NCI-H748 treated with DMSO at 0.1 percent for 48 hours (cell line): Measurements from ENCODE around the gene EIF1AD.
"Not testable (repeated sequence)": the region's sequence is repeated elsewhere in the genome, so short reads cannot be mapped to it uniquely, and the experiment has no call there.

ENCODE experiments used
- DNase-seq: peaks from one replicate; lab custom pipeline; 2025; lab: John Stamatoyannopoulos, UW

Gene EIF1AD

DNA sequence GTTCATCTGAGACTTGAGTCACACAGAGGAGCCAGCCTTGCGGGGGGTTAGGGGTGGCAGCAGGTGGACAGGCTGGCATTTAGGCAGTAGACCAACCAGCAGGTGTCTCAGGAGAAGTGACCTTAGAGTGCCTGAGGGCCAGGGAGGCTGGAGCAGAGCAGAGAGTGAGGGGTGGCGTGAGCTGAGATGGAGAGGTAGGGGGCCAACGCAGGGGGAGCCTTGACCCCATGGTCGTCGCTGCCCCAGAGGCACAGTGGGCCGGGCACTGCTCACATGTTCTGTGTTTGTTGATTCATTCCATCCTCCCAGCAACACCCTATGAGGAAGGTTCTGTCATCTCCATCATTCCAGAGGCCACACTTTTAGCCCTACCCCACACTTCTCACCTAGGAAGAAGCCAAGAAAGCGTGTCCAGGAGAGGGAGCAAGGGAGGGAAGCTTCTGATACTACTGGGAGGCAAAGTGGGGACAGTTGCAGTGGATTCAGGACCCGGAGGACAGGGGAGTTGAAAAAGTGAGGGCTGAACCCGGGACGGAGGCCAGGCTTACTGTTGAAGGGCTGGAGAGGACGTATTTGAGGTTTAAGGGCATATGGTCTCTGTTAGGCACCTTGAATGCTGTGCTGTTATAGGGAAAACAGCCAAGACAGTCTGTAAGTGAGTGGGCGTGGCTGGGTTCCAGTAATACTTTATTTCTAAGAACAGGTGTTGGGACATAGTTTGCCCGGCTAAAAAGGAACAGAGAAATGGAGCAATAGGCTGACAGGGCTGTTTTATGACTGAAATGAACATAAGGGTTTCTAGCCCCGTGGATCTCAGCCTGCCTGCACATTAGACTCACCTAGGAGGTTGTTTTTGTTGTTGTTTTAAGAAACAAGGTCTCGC, 33.1 kb downstream of the EIF1AD start:
- DNase-seq: no peak

DNA sequence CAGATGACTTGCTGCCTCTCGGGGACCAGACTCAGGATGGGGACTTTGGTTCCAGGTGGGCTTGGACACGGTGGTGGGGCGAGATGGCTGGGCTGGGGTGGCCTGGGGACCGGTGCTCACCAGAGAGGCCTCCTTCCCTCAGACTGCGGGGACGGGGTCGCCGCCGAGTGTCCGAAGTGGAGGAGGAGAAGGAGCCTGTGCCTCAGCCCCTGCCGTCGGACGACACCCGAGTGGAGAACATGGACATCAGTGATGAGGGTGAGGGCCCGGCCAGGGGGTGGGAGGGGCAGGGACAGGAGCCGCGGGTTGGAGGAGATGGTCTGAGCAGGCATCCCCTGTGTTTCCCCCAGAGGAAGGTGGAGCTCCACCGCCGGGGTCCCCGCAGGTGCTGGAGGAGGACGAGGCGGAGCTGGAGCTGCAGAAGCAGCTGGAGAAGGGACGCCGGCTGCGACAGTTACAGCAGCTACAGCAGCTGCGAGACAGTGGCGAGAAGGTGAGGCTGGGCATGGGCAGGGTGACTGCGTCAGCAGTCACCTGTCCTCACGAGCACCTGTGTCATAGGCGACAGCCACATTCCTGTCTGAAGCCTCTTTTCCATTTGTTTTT, 34.5 kb downstream of the EIF1AD start:
- no peak for DNase-seq

DNA sequence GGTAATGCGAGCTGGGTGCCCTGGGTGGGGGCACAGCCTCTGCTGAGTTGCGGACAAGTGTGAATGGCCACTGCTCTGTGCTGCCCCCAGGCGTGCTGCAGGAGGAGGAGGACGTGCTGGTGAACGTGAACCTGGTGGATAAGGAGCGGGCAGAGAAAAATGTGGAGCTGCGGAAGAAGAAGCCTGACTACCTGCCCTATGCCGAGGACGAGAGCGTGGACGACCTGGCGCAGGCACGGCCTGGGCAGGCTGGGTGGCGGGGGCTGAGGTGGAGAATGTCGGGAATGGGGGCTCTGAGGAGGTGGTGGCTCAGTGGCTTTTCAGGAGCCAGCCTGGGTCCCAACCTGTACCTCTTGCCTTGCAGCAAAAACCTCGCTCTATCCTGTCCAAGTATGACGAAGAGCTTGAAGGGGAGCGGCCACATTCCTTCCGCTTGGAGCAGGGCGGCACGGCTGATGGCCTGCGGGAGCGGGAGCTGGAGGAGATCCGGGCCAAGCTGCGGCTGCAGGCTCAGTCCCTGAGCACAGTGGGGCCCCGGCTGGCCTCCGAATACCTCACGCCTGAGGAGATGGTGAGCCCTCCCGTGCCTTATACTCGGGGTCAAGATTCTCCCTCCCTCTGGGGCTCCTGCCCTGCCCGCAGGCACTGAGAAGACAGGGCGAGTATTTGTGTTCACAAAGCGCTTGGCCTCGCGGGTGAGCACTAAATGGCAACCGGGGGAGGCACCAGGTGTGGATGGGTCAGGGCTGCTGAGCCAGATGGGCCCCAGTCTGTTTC, 35.8 kb downstream of the EIF1AD start:
- no peak for DNase-seq

DNA sequence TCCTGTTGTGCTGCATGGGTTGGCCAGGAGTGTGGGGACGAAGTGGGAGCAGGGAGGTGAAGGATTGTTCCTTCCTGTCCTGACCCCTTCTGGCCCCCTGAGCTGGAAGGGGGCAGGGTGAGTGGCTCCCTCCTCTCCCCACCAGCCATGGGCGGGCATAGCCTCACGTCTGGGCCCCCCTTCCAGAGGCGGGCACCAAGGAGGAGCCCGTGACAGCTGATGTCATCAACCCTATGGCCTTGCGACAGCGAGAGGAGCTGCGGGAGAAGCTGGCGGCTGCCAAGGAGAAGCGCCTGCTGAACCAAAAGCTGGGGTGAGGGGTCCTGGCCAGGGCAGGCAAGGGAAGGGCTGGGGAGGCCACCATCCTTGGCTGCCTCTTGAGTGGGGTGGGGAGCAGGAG, 37.1 kb downstream of the EIF1AD start:
- DNase-seq: no peak

DNA sequence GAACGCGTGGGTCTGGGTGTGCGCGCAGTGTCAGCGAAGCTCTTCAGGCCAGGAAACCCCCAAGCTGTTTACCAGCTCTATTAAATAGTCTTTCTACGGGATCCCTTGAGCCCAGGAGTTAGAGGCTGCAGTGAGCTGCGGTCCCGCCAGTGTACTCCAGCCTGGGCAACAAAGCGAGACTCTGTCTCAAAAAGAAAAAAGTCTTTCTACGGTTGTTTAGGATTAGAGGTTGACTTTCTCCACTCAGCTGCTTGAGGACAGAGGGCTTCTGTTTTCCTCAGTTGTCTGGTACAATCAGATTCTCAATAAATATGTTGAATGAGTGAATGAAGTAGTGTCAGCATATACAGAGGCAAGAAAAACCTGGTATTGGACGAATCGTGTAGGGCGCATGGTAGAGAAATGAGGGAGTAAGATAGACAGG, 39.8 kb downstream of the EIF1AD start:
- no peak for DNase-seq

DNA sequence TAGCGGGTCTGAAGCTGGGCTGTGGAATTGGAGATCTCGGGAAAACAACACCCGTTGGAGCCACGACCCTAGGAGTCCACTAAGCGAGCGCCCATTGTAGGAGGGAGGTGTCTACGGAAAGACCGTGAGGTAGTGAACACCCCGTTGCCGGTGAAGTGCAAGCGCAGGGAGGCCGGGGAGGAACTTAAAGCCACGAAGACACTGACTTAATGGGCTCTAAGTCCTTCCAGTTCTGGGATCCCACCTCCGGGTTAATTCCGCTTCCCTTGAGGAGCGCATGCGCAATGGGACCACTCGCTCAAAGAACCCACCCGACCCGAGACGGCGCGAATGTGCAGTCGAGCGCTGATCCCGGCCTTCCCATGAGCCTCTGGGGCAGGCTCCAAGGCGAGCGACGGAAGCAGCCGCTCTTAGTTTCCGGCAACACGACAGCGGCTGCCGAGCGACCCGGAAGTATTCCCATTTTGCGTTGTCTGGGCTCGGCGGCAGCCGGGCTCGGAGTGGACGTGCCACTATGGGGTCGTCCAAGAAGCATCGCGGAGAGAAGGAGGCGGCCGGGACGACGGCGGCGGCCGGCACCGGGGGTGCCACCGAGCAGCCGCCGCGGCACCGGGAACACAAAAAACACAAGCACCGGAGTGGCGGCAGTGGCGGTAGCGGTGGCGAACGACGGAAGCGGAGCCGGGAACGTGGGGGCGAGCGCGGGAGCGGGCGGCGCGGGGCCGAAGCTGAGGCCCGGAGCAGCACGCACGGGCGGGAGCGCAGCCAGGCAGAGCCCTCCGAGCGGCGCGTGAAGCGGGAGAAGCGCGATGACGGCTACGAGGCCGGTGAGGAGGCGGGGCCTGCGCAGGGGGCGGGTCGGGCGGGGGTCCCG, 40.5 kb downstream of the EIF1AD start, which contains the start of gene SART1:
SART1 (plus strand) TSS at position 468 of the 874 bp plus-strand sequence; CDS start at position 515, 47 bp downstream.
- DNase-seq: peak; percentile 96

DNA sequence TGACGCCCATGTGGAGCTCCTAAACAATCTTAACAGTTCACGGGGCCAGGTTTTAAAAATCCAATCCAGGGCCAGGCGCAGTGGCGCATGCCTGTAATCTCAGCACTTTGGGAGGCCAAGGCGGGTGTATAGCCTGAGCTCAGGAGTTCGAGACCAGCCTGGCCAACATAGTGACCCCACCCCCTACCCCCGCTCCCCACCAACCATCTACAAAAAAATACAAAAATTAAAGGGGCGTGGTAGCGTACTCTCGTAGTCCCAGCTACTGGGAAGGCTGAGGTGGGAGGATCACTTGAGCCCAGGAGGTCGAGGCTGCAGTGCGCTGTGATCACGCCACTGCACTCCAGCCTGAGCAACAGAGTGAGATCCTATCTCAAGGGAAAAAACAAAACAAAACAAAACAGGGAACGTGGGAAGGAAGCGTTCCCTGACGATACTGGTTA, 41.1 kb downstream of the EIF1AD start:
- no peak for DNase-seq

DNA sequence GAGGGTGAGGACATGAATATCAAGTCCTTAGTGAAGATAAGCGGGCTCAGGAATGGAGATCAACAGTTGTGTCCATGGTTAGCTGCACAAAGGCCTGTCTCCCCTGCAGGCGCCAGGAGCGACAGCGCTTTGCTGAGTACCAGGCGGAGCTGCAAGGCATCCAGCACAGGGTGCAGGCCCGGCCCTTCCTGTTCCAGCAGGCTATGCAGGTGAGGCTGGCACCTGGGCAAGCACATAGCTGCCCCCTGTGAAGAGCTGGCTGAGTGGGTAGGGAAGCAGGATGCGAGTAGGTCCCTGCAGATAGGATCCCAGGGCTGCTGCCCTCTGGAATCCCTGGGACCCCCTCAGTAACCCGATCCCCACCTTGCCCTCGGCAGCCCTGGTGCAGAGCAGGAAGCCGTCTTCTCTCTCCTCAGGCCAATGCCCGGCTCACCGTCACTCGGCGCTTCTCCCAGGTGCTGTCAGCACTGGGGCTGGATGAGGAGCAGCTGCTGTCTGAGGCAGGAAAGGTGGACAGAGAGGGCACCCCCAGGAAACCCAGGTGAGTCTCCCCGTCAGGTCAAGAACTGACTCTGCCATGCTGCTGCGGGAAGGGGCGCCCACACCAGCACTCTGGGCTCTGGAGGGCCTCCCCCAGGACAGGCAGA, 43.1 kb downstream of the EIF1AD start:
- no peak for DNase-seq

DNA sequence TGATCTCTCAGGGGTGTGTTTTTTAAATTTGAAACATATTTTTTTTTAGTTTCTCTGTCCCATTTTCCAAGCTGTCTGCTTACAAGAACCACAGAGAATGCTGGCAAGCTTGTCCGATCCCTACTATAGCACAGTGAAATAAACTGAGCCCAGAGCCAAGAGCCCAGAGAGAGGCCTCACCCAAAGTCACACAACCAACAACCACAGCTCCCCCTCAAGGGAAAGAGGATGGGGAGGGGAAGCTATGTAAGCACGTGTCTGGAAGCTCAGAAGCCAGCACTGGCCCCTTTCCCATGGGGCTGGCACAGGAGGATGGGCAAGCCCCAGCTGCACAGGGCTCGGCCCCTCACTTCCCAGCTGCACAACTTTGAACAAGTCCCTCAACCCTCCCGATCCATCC, 43.7 kb downstream of the EIF1AD start:
- DNase-seq: no peak

DNA sequence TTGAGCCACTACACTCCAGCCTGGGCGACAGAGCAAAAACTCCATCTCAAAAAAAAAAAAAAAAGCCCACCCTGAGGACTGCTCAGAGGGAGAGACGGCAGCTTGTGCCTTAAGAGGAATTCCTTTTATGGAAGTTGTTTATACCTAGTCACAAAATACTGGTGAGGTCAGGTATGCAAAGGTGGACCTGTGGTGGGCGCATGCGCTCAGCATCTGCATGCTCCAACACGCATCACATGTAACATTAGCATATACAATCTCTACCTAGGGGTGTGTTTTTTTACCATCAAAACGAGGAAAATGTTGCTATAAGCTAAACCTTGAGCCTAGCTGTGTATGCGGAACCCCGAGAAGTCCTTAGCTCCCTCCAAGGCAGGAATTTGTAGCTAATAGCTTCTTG, 47.2 kb downstream of the EIF1AD start:
- no peak for DNase-seq

DNA sequence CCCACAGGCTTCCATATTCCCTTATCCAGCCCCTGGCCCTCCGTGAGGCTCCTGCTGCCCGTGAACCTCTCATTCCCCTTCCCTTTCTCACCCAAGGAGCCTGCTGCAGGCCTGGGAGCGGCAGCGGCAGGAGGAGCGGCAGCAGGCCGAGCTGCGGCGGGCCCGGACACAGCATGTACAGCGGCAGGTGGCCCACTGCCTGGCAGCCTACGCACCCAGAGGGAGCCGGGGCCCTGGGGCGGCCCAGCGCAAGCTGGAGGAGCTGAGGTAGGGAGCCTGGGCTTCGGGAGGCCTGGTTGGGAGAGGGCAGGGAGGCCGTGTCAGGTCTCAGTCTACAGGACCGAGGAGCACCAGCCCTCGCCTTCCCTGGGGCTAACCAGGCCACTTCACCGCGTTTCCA, 48.5 kb downstream of the EIF1AD start:
- no peak for DNase-seq

DNA sequence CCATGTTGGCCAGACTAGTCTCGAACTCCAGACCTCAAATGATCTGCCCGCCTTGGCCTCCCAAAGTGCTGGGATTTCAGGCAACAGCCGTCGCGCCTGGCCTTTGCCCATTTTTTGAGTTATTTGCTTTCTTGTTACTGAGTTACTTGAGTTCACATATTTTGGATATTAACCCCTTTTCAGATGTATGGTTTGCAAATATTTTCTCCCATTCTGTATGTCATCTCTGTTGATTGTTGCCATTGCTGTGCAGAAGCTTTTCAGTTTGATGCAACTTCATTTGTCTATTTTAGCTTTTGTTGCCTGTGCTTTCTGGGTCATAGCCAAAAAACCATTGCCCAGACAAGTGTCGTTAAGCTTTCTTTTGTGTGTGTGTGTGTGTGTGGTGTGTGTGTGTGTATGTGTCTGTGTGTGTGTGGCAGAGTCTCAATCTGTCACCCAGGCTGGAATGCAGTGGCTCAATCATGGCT, 49.9 kb downstream of the EIF1AD start:
- DNase-seq: no peak

DNA sequence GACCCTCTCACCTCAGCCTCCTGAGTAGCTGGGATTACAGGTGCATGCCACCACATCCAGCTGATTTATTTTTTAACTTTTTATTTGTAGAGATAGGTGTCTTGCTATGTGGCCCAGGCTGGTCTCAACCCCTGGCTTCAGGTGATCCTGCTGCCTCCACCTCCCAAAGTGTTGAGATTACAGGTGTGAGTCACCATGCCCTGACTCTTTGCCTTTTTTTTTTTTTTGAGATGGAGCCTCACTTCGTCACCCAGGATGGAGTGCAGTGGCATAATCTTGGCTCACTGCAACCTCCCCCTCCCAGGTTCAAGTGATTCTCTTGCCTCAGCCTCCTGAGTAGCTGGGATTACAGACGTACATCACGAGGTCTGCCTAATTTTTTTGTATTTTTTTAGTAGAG, 50.3 kb downstream of the EIF1AD start:
- DNase-seq: not testable (repeated sequence)

DNA sequence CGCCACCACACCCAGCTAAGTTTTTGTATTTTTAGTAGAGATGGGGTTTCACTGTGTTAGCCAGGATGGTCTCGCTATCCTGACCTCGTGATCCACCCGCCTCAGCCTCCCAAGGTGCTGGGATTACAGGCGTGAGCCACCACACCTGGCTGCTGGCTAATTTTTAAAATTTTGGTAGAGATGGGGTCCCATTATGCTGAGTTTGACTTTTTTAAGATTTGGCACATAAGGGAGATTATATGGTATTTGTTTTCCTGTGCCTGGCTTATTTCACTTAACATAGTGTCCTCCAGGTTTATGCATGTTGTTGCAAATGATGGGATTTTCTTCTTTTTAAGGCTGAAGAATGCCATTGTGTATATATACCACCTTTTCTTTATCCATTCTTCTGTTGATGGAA, 51.2 kb downstream of the EIF1AD start:
- DNase-seq: not testable (repeated sequence)

DNA sequence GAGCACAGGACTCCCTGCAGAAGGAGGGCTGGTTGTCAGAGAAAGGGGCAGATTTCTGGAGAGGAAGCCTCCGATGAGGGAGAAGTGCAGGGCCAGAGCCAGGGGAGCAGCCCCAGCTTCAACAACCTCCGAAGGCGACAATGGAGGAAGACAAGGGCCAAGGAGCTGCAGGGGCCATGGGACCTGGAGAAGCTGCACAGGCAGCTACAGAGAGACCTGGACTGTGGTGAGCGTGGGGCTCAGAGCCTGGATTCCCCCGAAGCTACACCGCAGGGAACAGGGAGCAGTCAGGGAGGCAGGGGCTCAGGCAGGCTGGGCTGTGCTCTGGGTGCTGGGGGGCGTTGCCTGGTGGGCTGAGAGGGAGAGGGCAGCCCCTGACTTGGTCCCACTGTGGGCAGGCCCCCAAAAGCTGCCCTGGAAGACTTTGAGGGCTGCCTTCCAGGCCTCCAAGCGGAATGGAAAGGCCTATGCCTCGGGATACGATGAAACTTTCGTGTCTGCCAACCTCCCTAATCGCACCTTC, 54.3 kb downstream of the EIF1AD start:
- DNase-seq: no peak

DNA sequence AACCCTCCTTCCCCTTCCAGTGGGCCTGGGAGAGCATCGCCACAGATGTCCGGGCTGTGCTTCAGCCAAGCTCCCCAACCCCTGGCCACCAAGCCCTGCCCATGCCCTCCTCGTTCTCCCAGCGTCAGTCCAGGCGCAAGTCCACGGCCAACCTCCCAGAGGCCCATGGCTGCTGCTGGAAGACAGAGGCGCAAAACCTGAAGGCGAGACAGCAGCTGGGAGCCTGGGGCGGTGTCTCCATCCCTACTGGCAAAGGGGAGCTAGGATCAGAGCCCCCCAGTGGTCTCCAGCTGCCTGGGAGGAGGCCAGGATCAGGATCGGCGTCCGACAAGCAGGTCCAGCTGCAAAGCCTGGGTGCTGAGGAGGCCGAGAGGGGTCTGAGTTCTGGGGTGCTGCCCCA, 54.8 kb downstream of the EIF1AD start:
- no peak for DNase-seq

DNA sequence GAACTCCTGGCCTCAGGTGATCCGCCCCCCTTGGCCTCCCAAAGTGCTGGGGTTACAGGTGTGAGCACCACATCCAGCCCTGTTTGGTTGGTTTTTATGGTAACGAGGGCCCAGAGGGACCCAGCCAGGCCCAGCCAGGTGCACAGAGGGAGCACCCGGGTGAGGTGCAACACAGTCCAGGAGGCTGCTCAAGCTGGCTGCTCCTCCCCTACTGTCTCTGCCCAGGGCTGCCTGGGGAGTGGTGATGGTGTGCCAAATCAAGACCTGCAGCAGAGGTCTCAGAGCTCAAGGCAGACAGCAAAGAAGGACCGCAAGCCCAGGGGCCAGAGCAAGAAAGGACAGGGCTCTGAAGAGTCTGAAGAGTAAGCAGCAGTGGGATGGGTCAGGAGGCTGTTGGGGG, 55.3 kb downstream of the EIF1AD start:
- DNase-seq: no peak
